KOPT-K1 (cell line): ENCODE results near the gene VPS8.

Experiments used
- H3K27ac ChIP-seq: fragments of 200-600 bp; sonication (generic); 2 replicates; pipeline ENCODE4 v1.5.1; 2016; ENCODE audit warnings: antibody characterized with exemption, mild to moderate bottlenecking, low read depth, low read length; ENCODE audit not compliant: poor library complexity, severe bottlenecking
- H3K36me3 ChIP-seq: fragments of 200-600 bp; sonication (generic); 2 replicates; pipeline ENCODE4 v1.5.1; 2017; ENCODE audit warnings: antibody characterized with exemption, mild to moderate bottlenecking, low read length, moderate library complexity; ENCODE audit not compliant: insufficient read depth
- H3K9me3 ChIP-seq: fragments of 200-600 bp; sonication (generic); 2 replicates; pipeline ENCODE4 v1.5.1; 2017; ENCODE audit warnings: antibody characterized with exemption, low read length, mild to moderate bottlenecking; ENCODE audit not compliant: insufficient read depth, poor library complexity, severe bottlenecking

The VPS8 gene

GRCh38 chr3:184811999-184812661 lies at the start of gene VPS8:
TSS of gene VPS8 (plus strand) at chr3:184812166. CDS start at chr3:184824633, 12,467 bp downstream.
- Histone ChIP-seq H3K36me3 (peaks cover 3% of the 10 kb centered on the region; the same call in 1 of the 2 replicates), H3K27ac (peak within 1 kb of the TSS; percentile 58)

GRCh38 chr3:184764191-184764590 lies 47.8 kb upstream of the VPS8 start:
- Histone ChIP-seq H3K27ac (no peak overlapping the region), H3K36me3 (no peaks in the 10 kb centered on the region), H3K9me3 (no peaks in the 10 kb centered on the region)

More at GRCh38 chr3:184811999-184812661, at the start of gene VPS8:
- H3K9me3 ChIP-seq, result no peaks in the 10 kb centered on the region

GRCh38 chr3:184765047-184765729 lies 46.8 kb upstream of the VPS8 start:
- Histone ChIP-seq H3K9me3 (no peaks in the 10 kb centered on the region), H3K27ac (no peak overlapping the region), H3K36me3 (no peaks in the 10 kb centered on the region)

GRCh38 chr3:184765730-184766074 lies 46.3 kb upstream of the VPS8 start:
- H3K36me3 ChIP-seq, result no peaks in the 10 kb centered on the region

GRCh38 chr3:184766555-184767261 lies 45.3 kb upstream of the VPS8 start:
- no peaks in the 10 kb centered on the region for H3K9me3 ChIP-seq
- no peaks in the 10 kb centered on the region for H3K36me3 ChIP-seq
- no peak overlapping the region for H3K27ac ChIP-seq

More at GRCh38 chr3:184765730-184766074, 46.3 kb upstream of the VPS8 start:
- Histone ChIP-seq H3K9me3 (no peaks in the 10 kb centered on the region), H3K27ac (no peak overlapping the region)

- H3K27ac ChIP-seq, result no peak overlapping the region
- no peaks in the 10 kb centered on the region for H3K9me3 ChIP-seq
- H3K36me3 ChIP-seq, result no peaks in the 10 kb centered on the region
Measured at GRCh38 chr3:184767377-184767776, 44.6 kb upstream of the VPS8 start.

GRCh38 chr3:184769382-184770170 lies 42.4 kb upstream of the VPS8 start:
- H3K36me3 ChIP-seq, result no peaks in the 10 kb centered on the region
- H3K9me3 ChIP-seq, result no peaks in the 10 kb centered on the region
- no peak overlapping the region for H3K27ac ChIP-seq

- Histone ChIP-seq H3K36me3 (no peaks in the 10 kb centered on the region), H3K27ac (no peak overlapping the region), H3K9me3 (no peaks in the 10 kb centered on the region)
Measured at GRCh38 chr3:184770541-184770940, 41.4 kb upstream of the VPS8 start.

- Histone ChIP-seq H3K36me3 (no peaks in the 10 kb centered on the region), H3K27ac (no peak overlapping the region), H3K9me3 (no peaks in the 10 kb centered on the region)
Measured at GRCh38 chr3:184771301-184772127, 40.5 kb upstream of the VPS8 start.

GRCh38 chr3:184772667-184773272 lies 39.2 kb upstream of the VPS8 start:
- Histone ChIP-seq H3K36me3 (no peaks in the 10 kb centered on the region), H3K9me3 (no peaks in the 10 kb centered on the region), H3K27ac (no peak overlapping the region)

- Histone ChIP-seq H3K9me3 (no peaks in the 10 kb centered on the region), H3K36me3 (no peaks in the 10 kb centered on the region), H3K27ac (no peak overlapping the region)
Measured at GRCh38 chr3:184773283-184774186, 38.4 kb upstream of the VPS8 start.

- Histone ChIP-seq H3K27ac (no peak overlapping the region), H3K9me3 (no peaks in the 10 kb centered on the region), H3K36me3 (no peaks in the 10 kb centered on the region)
Measured at GRCh38 chr3:184776916-184777315, 35.0 kb upstream of the VPS8 start.
